ACC112 (cell line): Measurements from ENCODE around the gene RHBDD1.

Source experiments
- H2AFZ ChIP-seq: fragments of 200-600 bp; sonication (generic); one replicate; pipeline ENCODE4 v1.6.0; 2017; ENCODE audit warnings: antibody characterized with exemption, low read length; ENCODE audit not compliant: unreplicated experiment
- H3K27ac ChIP-seq: fragments of 200-600 bp; sonication (generic); 2 replicates; pipeline ENCODE4 v1.5.1; 2014; ENCODE audit warnings: low read depth, mild to moderate bottlenecking, antibody characterized with exemption, low read length, moderate library complexity
- H3K27me3 ChIP-seq: fragments of 200-600 bp; sonication (generic); 2 replicates; pipeline ENCODE4 v1.6.1; 2014; ENCODE audit warnings: mild to moderate bottlenecking, antibody characterized with exemption, low read length, moderate library complexity, mixed read lengths; ENCODE audit not compliant: insufficient read depth
- H3K36me3 ChIP-seq: fragments of 200-600 bp; sonication (generic); 2 replicates; pipeline ENCODE4 v1.6.1; 2016; ENCODE audit warnings: mild to moderate bottlenecking, antibody characterized with exemption, low read length, moderate library complexity, mixed read lengths; ENCODE audit not compliant: insufficient read depth
- H3K4me1 ChIP-seq: fragments of 200-600 bp; sonication (generic); one replicate; pipeline ENCODE4 v1.6.1; 2016; ENCODE audit warnings: low read length, mixed read lengths; ENCODE audit not compliant: insufficient read depth, unreplicated experiment, control insufficient read depth
- H3K4me3 ChIP-seq: fragments of 200-600 bp; sonication (generic); 2 replicates; pipeline ENCODE4 v1.5.1; 2014; ENCODE audit warnings: mild to moderate bottlenecking, low read depth, low read length
- H3K79me2 ChIP-seq: fragments of 200-600 bp; sonication (generic); one replicate; pipeline ENCODE4 v1.6.0; 2016; ENCODE audit warnings: low read length; ENCODE audit not compliant: control insufficient read depth, unreplicated experiment, insufficient read depth

Gene RHBDD1

GRCh38 chr2:226794751-226795171 is 41.1 kb upstream of the RHBDD1 start:
- Histone ChIP-seq H3K79me2 (peaks cover 96% of the 10 kb centered on the region), H3K27ac (peak overlapping the region; percentile 92), H3K4me1 (peaks cover 38% of the 10 kb centered on the region), H3K4me3 (peak overlapping the region; percentile 95), H3K27me3 (no peaks in the 10 kb centered on the region), H3K36me3 (peaks cover 47% of the 10 kb centered on the region; the same call in 1 of the 2 replicates), H2AFZ (no peak overlapping the region)

DNA sequence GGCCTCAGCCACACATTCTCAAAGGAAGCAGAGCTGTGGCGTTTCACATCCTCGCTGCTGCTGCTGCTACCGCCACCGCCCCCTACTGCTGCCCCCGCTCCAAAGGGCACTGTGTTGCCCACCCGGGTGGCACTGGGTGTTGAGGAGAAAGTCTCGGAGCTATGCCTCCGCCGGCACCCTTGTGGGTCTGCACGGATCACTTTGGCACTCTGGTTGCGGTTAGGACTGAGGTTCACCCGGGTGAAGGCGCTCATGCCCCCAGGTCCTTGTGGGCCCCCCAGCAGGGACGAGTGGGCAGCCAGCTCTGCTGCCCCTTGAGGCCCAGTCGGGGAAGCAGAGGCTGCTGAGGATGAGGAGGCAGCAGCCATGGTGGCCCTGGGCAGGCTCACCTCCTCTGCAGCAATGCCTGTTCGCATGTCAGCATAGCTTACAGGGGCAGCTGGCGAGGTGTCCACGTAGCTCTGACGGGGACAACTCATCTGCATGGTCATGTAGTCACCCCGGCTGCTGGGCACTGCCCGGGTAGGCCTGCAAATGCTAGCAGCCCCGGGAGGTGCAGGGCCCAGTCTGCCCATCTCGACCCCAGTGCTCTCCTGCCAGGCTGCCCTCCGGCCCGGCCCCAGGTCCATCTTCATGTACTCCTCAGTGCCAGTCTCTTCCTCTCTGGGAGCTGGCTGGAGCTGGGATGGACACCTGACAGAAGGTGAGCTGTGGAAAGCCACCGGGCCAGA is 40.4 kb upstream of the RHBDD1 start:
- no peaks in the 10 kb centered on the region for H3K27me3 ChIP-seq
- H3K4me3 ChIP-seq, result peak overlapping the region; percentile 95
- peaks cover 37% of the 10 kb centered on the region for H3K4me1 ChIP-seq
- H2AFZ ChIP-seq, result no peak overlapping the region
- H3K27ac ChIP-seq, result peak overlapping the region; percentile 92
- H3K79me2 ChIP-seq, result peaks cover 89% of the 10 kb centered on the region
- H3K36me3 ChIP-seq, result peaks cover 45% of the 10 kb centered on the region; the same call in 1 of the 2 replicates

DNA sequence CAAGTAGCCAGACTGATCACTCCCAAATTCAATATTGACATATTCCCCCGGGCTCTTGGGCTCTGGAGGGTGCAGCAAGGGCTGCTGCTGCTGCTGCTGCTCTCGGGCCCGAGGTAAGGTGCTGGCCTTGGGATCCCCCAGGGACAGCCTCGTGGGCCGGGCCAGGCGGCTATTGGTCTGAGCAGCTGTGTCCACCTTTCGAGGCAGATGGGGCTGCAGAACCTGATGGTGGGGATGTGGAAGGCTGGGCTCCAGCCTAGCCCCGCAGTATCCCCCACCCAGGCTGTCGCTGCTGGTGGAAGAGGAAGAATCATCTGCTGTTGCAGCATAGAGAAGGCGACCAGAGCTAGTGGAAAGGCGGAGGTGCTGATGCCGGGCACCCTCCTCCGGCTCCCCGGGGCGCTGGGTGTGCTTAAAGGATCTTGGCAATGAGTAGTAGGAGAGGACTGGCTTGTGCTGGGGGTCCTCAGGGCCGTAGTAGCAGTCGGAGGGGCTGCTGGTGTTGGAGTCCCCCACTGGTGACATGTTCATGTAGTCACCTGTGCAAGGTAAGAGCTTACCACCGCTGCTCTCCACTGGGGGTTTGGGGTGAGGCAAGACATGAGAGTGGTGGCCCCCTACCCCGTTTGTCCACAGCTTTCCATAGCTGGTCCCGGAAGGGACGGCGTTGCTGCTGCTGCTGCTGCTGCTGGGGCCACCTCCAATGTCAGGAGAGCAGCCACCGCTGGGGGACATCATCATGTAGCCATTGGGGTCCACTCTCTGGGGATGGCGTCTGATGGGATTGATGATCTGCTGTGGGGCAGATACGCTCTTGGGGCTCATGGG is 39.6 kb upstream of the RHBDD1 start:
- Histone ChIP-seq H3K27ac (peak overlapping the region; percentile 92), H3K4me1 (peaks cover 32% of the 10 kb centered on the region), H3K79me2 (peaks cover 81% of the 10 kb centered on the region), H3K4me3 (peak overlapping the region; percentile 95), H3K27me3 (no peaks in the 10 kb centered on the region), H3K36me3 (peaks cover 40% of the 10 kb centered on the region; the same call in 1 of the 2 replicates), H2AFZ (no peak overlapping the region)

- Histone ChIP-seq H3K27ac (peak overlapping the region; percentile 92; the same call in 1 of the 2 replicates), H2AFZ (no peak overlapping the region), H3K79me2 (peaks cover 76% of the 10 kb centered on the region), H3K27me3 (no peaks in the 10 kb centered on the region), H3K4me1 (peaks cover 35% of the 10 kb centered on the region), H3K4me3 (peak overlapping the region; percentile 95), H3K36me3 (peaks cover 40% of the 10 kb centered on the region; the same call in 1 of the 2 replicates)
These were observed 39.0 kb upstream of the RHBDD1 start for GRCh38 chr2:226796840-226797288.

DNA sequence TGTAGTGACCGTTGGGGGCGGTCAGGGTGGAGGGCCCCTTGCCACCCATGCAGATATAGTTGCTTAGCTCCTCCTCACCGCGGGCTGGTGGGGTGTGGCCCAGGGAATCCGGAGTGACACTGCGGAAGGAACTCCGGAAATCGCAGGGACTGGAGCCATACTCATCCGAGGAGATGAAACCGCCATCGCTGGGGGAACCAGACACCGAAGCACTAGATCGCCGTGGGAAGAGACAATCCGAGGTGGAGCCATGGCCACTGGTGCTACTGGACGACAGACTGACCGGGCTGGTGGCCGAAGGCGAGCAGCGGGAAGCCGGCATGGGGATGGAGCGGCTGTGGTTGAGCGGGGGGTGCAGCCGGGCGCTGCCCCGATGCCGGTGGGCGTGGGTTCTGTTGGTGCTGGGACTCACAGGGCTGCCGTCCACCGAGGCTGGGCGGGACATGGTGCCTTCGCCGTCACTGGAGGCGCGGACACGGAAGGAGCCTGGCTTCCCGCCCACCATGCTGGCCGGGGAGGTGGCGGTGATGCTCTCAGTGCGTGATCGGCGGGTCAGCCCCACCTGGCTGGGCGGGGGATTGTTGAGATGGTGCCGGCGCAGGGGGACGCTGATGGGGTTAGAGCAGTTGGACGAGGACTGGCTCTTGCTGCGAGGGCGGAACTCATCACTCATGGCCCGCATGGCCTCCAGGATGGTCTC is 38.4 kb upstream of the RHBDD1 start:
- H3K27ac ChIP-seq, result peak overlapping the region; percentile 60; the same call in 1 of the 2 replicates
- no peaks in the 10 kb centered on the region for H3K27me3 ChIP-seq
- H2AFZ ChIP-seq, result no peak overlapping the region
- peaks cover 35% of the 10 kb centered on the region for H3K4me1 ChIP-seq
- H3K4me3 ChIP-seq, result peak overlapping the region; percentile 95
- H3K79me2 ChIP-seq, result peaks cover 70% of the 10 kb centered on the region
- peaks cover 36% of the 10 kb centered on the region; the same call in 1 of the 2 replicates for H3K36me3 ChIP-seq

DNA sequence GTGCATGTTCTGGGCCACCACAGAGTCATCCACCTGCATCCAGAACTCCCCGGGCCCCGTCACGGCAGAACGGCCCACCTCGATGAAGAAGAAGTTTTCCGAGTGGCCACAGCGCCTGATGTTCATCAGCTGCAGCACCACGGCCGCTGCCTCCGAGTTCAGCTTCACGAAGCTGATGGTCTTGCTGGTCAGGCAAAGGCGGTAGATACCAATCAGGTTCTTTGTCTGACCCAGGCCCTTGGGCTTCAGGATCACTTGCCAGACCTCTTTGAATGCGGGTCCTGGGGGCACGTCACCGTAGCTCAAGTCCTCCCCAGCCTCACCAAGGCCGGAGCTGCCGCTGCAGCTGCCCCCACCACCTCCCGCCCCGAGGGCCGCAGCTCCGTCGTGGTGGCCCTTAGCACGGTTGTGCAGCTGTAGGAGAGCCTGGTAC is 37.8 kb upstream of the RHBDD1 start:
- Histone ChIP-seq H3K4me1 (peaks cover 38% of the 10 kb centered on the region), H3K27ac (peak overlapping the region; percentile 60), H2AFZ (no peak overlapping the region), H3K4me3 (peak overlapping the region; percentile 95), H3K79me2 (peaks cover 65% of the 10 kb centered on the region), H3K27me3 (no peaks in the 10 kb centered on the region), H3K36me3 (peaks cover 35% of the 10 kb centered on the region; the same call in 1 of the 2 replicates)

- no peaks in the 10 kb centered on the region for H3K27me3 ChIP-seq
- peaks cover 30% of the 10 kb centered on the region; the same call in 1 of the 2 replicates for H3K36me3 ChIP-seq
- peak overlapping the region; percentile 95 for H3K4me3 ChIP-seq
- peak overlapping the region; percentile 23 for H2AFZ ChIP-seq
- peaks cover 59% of the 10 kb centered on the region for H3K79me2 ChIP-seq
- H3K27ac ChIP-seq, result peak overlapping the region; percentile 60
- peaks cover 38% of the 10 kb centered on the region for H3K4me1 ChIP-seq
These were observed 37.2 kb upstream of the RHBDD1 start for GRCh38 chr2:226798422-226799210.

DNA sequence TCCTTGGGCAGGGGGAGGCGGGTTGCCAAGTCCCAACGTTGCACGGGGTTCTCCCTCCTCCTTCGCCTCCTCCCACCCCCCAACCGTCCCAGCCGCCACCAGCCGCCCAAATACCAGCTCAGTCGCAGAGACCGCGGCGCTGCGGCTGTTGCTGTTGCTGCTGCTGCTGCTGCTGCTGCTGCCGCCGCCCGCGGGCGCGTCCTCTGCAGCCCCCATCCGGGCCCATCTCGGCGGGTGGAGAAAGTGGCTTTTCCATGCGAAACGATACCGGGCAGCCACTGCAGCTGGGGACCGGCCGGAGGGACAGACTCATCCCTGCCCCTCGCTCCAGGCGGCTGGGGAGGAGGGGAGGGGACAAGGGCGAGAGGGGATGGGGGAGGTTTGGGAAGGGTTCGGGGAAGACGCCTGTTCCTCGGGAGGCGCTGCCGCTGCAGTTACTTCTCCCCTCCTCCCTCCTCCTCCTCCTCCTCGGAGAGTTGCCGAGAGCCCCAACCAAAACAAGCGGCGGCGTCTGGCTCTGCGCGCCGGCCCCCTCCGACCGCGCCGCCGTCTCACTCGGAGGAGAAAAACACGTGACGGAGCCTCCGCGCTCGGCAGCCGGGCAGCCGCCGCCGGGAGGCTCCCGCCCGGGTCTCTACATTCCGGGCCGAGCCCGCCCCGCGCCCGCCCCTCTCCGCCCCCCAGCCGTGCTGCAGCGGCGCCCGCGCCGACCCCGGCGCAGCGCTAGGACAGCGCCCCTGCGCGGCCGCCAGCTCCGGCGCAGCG is 36.5 kb upstream of the RHBDD1 start, which contains the start of gene IRS1:
TSS of gene IRS1 (minus strand) at position 610 of the 765 bp plus-strand sequence. CDS start 1,082 bp downstream, outside the sequence.
- Histone ChIP-seq H3K27me3 (no peaks in the 10 kb centered on the region), H3K4me1 (peaks cover 38% of the 10 kb centered on the region), H3K4me3 (peak within 1 kb of the TSS; percentile 95), H3K36me3 (peaks cover 22% of the 10 kb centered on the region; the same call in 1 of the 2 replicates), H2AFZ (peak within 1 kb of the TSS; percentile 23), H3K27ac (peak within 1 kb of the TSS; percentile 60), H3K79me2 (peaks cover 51% of the 10 kb centered on the region)
